ENCODE measurements around the gene UNC119.

UNC119 gene

GRCh38 chr17:28499684-28500357, 52.6 kb downstream of the UNC119 start:
- no peak for TF ChIP-seq CTCF (IDR thresholded peaks at IDR 0.05; ENCODE audit: low read depth, low read length)
- DNase-seq (ENCODE audit: low read depth in 2 of 2) = no peak
- H3K4me3 ChIP-seq (replicated peaks in 1 of 2; ENCODE audit: low read depth in 2 of 2, low read length in 2 of 2) = no peak overlapping the region

- no peak for TF ChIP-seq CTCF (IDR thresholded peaks at IDR 0.05; ENCODE audit: low read depth, low read length)
- no peak overlapping the region for H3K4me3 ChIP-seq (replicated peaks in 1 of 2; ENCODE audit: low read depth in 2 of 2, low read length in 2 of 2)
- DNase-seq (ENCODE audit: low read depth in 2 of 2) = no peak
These were observed 53.1 kb downstream of the UNC119 start for GRCh38 chr17:28499364-28499664.

- no peak for TF ChIP-seq CTCF (IDR thresholded peaks at IDR 0.05; ENCODE audit: low read depth, low read length)
- H3K4me3 ChIP-seq (replicated peaks in 1 of 2; ENCODE audit: low read depth in 2 of 2, low read length in 2 of 2) = no peak overlapping the region
- no peak for DNase-seq (ENCODE audit: low read depth in 2 of 2)
These were observed 53.6 kb downstream of the UNC119 start for GRCh38 chr17:28498652-28499363.

GRCh38 chr17:28497931-28498330, 54.5 kb downstream of the UNC119 start:
- H3K4me3 ChIP-seq (replicated peaks in 1 of 2; ENCODE audit: low read depth in 2 of 2, low read length in 2 of 2) = no peak overlapping the region
- DNase-seq (ENCODE audit: low read depth in 2 of 2) = no peak
- no peak for TF ChIP-seq CTCF (IDR thresholded peaks at IDR 0.05; ENCODE audit: low read depth, low read length)
